ENCODE measurements around the gene CORO1C. TPM values are rescaled to one million over a fixed set of nuclear protein-coding genes. Genes with fewer than 3 reads are reported as not detected.

The CORO1C gene
- total and polyA plus RNA-seq, 4 donors, result 23.2 to 58.6 (median 41.9) TPM

DNA sequence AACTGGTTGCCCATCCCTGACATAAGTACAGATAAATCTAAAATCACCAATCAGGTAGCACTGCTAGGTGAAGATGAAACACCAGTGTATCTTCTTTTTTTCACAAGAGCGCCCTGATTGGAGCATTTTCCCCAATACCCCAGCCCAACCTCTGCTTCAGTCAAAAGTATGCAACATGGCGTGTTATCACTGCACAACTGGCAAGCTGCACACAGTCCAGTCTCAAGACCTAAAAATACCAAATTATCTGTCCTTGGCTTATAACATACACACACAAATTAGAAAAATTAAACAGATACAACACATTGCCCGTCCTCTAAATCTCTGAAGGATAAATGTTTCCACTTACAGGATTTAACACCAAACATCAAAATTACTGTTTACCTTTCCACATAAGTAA lies 77.4 kb downstream of the CORO1C start:
- Histone ChIP-seq H3K9me3 (ENCODE audit: control insufficient read depth in 4 of 4, low read length in 3 of 4) (no peaks in the 10 kb centered on the region), H3K4me3 (ENCODE audit: low read depth in 1 of 3, low read length in 3 of 3) (no peak overlapping the region), H3K27ac (ENCODE audit: low read depth in 1 of 2, low read length in 2 of 2) (no peak overlapping the region), H3K4me1 (ENCODE audit: control insufficient read depth in 4 of 4, insufficient read depth in 4 of 4, low read length in 3 of 4) (no peaks in the 10 kb centered on the region), H3K36me3 (ENCODE audit: control insufficient read depth in 4 of 4, insufficient read depth in 3 of 4, low read depth in 1 of 4, low read length in 3 of 4) (peaks cover 4 to 39% (median 22%) of the 10 kb centered on the region in 4 donors), H3K9ac (ENCODE audit: low read depth in 1 of 2, low read length in 2 of 2) (no peak overlapping the region), H3K27me3 (ENCODE audit: control insufficient read depth in 4 of 4, insufficient read depth in 4 of 4, low read length in 3 of 4) (no peaks in the 10 kb centered on the region)
- DNase-seq (ENCODE audit: low spot score), result no peak
- WGBS, result 91% methylated on average over 3 of the region's 3 CpGs
- TF ChIP-seq GABPA (IDR thresholded peaks at IDR 0.05 in 1 of 2, conservative IDR thresholded peaks at IDR 0.05 in 1 of 2) (no peak), RXRA (IDR thresholded peaks at IDR 0.05) (no peak), SP1 (IDR thresholded peaks at IDR 0.05) (no peak), RAD21 (IDR thresholded peaks at IDR 0.05) (no peak), NR2F2 (IDR thresholded peaks at IDR 0.05) (no peak), HNF4A (conservative IDR thresholded peaks at IDR 0.05) (no peak), YY1 (IDR thresholded peaks at IDR 0.05) (no peak), HNF4G (IDR thresholded peaks at IDR 0.05) (no peak), REST (IDR thresholded peaks at IDR 0.05) (no peak), FOXA2 (IDR thresholded peaks at IDR 0.05) (no peak)
- TF ChIP-seq, protein P1, sequence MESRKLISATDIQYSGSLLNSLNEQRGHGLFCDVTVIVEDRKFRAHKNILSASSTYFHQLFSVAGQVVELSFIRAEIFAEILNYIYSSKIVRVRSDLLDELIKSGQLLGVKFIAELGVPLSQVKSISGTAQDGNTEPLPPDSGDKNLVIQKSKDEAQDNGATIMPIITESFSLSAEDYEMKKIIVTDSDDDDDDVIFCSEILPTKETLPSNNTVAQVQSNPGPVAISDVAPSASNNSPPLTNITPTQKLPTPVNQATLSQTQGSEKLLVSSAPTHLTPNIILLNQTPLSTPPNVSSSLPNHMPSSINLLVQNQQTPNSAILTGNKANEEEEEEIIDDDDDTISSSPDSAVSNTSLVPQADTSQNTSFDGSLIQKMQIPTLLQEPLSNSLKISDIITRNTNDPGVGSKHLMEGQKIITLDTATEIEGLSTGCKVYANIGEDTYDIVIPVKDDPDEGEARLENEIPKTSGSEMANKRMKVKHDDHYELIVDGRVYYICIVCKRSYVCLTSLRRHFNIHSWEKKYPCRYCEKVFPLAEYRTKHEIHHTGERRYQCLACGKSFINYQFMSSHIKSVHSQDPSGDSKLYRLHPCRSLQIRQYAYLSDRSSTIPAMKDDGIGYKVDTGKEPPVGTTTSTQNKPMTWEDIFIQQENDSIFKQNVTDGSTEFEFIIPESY (IDR thresholded peaks at IDR 0.05), result no peak
- TF ChIP-seq, protein P2, sequence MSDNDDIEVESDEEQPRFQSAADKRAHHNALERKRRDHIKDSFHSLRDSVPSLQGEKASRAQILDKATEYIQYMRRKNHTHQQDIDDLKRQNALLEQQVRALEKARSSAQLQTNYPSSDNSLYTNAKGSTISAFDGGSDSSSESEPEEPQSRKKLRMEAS (IDR thresholded peaks at IDR 0.05), result no peak
- TF ChIP-seq, protein P3, sequence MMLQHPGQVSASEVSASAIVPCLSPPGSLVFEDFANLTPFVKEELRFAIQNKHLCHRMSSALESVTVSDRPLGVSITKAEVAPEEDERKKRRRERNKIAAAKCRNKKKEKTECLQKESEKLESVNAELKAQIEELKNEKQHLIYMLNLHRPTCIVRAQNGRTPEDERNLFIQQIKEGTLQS (IDR thresholded peaks at IDR 0.05), result no peak

GRCh38 chr12:108653082-108653516 lies 78.2 kb downstream of the CORO1C start:
- no peaks in the 10 kb centered on the region for H3K9me3 ChIP-seq (ENCODE audit: control insufficient read depth in 4 of 4, low read length in 3 of 4)
- no peaks in the 10 kb centered on the region for H3K4me1 ChIP-seq (ENCODE audit: control insufficient read depth in 4 of 4, insufficient read depth in 4 of 4, low read length in 3 of 4)
- H3K36me3 ChIP-seq (ENCODE audit: control insufficient read depth in 4 of 4, insufficient read depth in 3 of 4, low read depth in 1 of 4, low read length in 3 of 4), result peaks cover 8 to 37% (median 22%) of the 10 kb centered on the region in 4 donors
- no peak overlapping the region for H3K27ac ChIP-seq (ENCODE audit: low read depth in 1 of 2, low read length in 2 of 2)
- TF ChIP-seq, protein P1 (IDR thresholded peaks at IDR 0.05), result no peak
- TF ChIP-seq JUND (IDR thresholded peaks at IDR 0.05) (no peak), EGR1 (IDR thresholded peaks at IDR 0.05; ENCODE audit: low read depth in 2 of 2) (no peak), FOXA2 (IDR thresholded peaks at IDR 0.05) (no peak), HNF4G (IDR thresholded peaks at IDR 0.05) (no peak), YY1 (IDR thresholded peaks at IDR 0.05) (no peak), RAD21 (IDR thresholded peaks at IDR 0.05) (no peak), HNF4A (conservative IDR thresholded peaks at IDR 0.05) (no peak), TAF1 (conservative IDR thresholded peaks at IDR 0.05) (no peak), RXRA (IDR thresholded peaks at IDR 0.05) (no peak), REST (IDR thresholded peaks at IDR 0.05) (no peak), FOXA1 (IDR thresholded peaks at IDR 0.05) (no peak), GABPA (IDR thresholded peaks at IDR 0.05 in 1 of 2, conservative IDR thresholded peaks at IDR 0.05 in 1 of 2) (no peak), NR2F2 (IDR thresholded peaks at IDR 0.05) (no peak)
- TF ChIP-seq, protein P2 (IDR thresholded peaks at IDR 0.05), result no peak
- TF ChIP-seq, protein P3 (IDR thresholded peaks at IDR 0.05), result no peak
- no peak overlapping the region for H3K9ac ChIP-seq (ENCODE audit: low read depth in 1 of 2, low read length in 2 of 2)
- no peak for DNase-seq (ENCODE audit: low spot score)
- no peak overlapping the region for H3K4me3 ChIP-seq (ENCODE audit: low read depth in 1 of 3, low read length in 3 of 3)
- H3K27me3 ChIP-seq (ENCODE audit: control insufficient read depth in 4 of 4, insufficient read depth in 4 of 4, low read length in 3 of 4), result no peaks in the 10 kb centered on the region

All from liver (tissue), 9 donors.